Natural killer cell treated with Interleukin-12 subunit alpha and Interleukin-12 subunit beta and Interleukin-15 and Interleukin-18, amount 100 ng/mL, for 72 hours (primary cell): ENCODE data around the gene SLIT3. TPM values are rescaled to one million over a fixed set of nuclear protein-coding genes. Genes with fewer than 3 reads are reported as not detected.

Source experiments
- ATAC-seq, 2 donors: fragments of 150-1000 bp; cut with Tn5 transposase in 1 of 2; sonication (Bioruptor Pico), chemical (Tn5 transposase) in 1 of 2; 2 replicates each; pipeline ENCODE4 v1.10.0; 2021
- DNase-seq: peaks from one replicate; pipeline ENCODE4 v3.0.0; 2022; ENCODE audit warnings: low spot score
- H3K27ac Mint-ChIP-seq, 2 donors: 1 replicate in 1 of 2; 2 replicates in 1 of 2; pipeline ENCODE4 v1.8.0; 2022; ENCODE audit warnings: mixed read lengths in 2 of 2, mild to moderate bottlenecking in 1 of 2, moderate library complexity in 1 of 2
- H3K27me3 Mint-ChIP-seq, 2 donors: 1 replicate in 1 of 2; 2 replicates in 1 of 2; pipeline ENCODE4 v1.8.0; 2022; ENCODE audit warnings: mixed read lengths in 2 of 2
- H3K36me3 Mint-ChIP-seq: one replicate; pipeline ENCODE4 v1.8.0; 2022; ENCODE audit warnings: mixed read lengths
- H3K4me1 Mint-ChIP-seq, 2 donors: 1 replicate in 1 of 2; 2 replicates in 1 of 2; pipeline ENCODE4 v1.8.0; 2022; ENCODE audit warnings: low read depth in 2 of 2, mixed read lengths in 2 of 2, mild to moderate bottlenecking in 1 of 2
- H3K4me3 Mint-ChIP-seq: one replicate; pipeline ENCODE4 v1.8.0; 2022; ENCODE audit warnings: mixed read lengths
- H3K9me3 Mint-ChIP-seq: 2 replicates; pipeline ENCODE4 v1.8.0; 2022; ENCODE audit warnings: mixed read lengths
- total RNA-seq, 2 donors: library from RNA; stranded (reverse); gene quantifications; one replicate each; pipeline ENCODE4 v1.2.3, GENCODE V29; 2022

Gene SLIT3
- total RNA-seq, 2 donors from 2014 or later = 0.14 TPM; not detected in 1

- Mint-ChIP-seq H3K9me3 (no peaks in the 10 kb centered on the region), H3K36me3 (no peaks in the 10 kb centered on the region), H3K27ac (peak overlapping the region in 1 of 2 donors; percentile 89), H3K4me3 (no peak overlapping the region), H3K4me1 (peaks cover 9 to 12% of the 10 kb centered on the region in 2 donors), H3K27me3 (no peaks in the 10 kb centered on the region)
- no peak for DNase-seq
- no peak for ATAC-seq
These were observed 687.5 kb downstream of the SLIT3 start for GRCh38 chr5:168613396-168613795.

GRCh38 chr5:168612996-168613395 is 687.9 kb downstream of the SLIT3 start:
- H3K27me3 Mint-ChIP-seq = no peaks in the 10 kb centered on the region
- H3K36me3 Mint-ChIP-seq = no peaks in the 10 kb centered on the region
- peak in 1 of 2 donors; percentile 54 for ATAC-seq
- peaks cover 9 to 16% of the 10 kb centered on the region in 2 donors for H3K4me1 Mint-ChIP-seq
- no peak overlapping the region for H3K4me3 Mint-ChIP-seq
- peak overlapping the region in 1 of 2 donors; percentile 89 for H3K27ac Mint-ChIP-seq
- no peaks in the 10 kb centered on the region for H3K9me3 Mint-ChIP-seq
- no peak for DNase-seq

DNA sequence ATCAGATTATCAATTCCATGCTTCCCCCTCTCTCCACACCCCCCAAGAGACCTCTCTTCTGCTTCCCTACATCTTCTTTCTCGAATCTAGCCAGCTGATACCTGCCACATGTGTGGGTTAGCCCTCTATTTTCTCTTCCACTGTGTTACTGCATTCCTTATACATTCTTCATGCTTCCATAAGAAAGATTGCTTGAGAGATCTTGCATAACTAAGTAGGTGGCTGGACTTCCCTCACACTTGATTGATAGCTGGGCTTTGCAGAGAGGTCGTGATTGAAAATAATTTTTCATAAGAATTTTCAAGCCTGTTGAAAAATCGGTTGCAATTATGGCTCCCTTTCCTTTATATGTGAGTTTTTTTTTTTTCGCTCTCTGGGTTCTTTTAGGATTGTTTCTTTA is 688.8 kb downstream of the SLIT3 start:
- Mint-ChIP-seq H3K36me3 (no peaks in the 10 kb centered on the region), H3K4me1 (peaks cover 9 to 19% of the 10 kb centered on the region in 2 donors), H3K27me3 (no peaks in the 10 kb centered on the region), H3K27ac (no peak overlapping the region), H3K4me3 (no peak overlapping the region), H3K9me3 (no peaks in the 10 kb centered on the region)
- ATAC-seq (no peak), DNase-seq (no peak)
